ENCODE data around the gene RUSC1. TPM values are rescaled to one million over a fixed set of nuclear protein-coding genes. Genes with fewer than 3 reads are reported as not detected.
A peak's percentile ranks its signal among the peaks of the same experiment; 100 is the strongest.

The RUSC1 gene
- total and polyA plus RNA-seq, 2 donors (not counting 3 experiments of a cell fraction or from before 2014, with no cell fraction given): 42.4 to 46.6 TPM

DNA sequence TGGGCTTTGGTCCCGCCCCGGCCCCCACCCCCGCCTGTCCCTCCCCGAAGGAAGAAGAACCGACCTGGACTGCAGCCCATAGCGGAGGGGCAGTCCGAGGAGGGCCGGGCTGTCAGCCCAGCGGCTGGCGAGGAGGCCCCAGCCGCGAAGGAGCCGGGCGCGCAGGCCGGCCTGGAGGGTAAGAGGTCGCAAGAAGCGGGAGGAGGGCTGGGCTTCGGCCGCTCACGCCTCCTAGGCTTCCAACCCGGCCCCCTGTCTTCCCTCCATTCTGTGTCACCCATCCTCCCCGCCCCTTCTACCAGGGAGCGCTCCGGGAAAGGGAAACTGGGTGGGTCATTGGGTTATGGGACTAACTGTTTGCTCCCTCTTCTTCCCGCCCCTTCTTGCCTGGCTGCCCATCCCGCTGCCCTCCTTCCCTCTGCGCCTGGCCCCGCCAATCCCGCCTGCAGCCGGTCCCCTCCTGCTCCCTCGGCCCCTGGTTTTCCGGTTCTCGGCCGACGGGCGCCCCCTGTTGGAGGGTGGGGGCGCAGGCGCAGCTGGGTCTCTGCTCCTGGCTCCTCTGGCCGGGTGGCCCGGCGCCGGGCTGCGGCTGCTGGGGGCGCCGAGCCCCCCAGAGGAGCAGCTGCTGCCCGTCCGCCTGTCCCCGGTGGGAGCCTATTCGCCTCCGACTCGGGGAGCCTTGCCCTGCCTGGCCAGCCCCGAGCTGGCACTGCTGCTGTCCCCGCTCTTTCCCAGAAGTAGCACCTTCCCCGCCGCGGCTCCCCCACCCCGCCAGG is 2.4 kb downstream of the RUSC1 start:
- FAIRE-seq (no peak), DNase-seq (ENCODE audit: low read depth, low spot score) (peak; percentile 95)
- TF ChIP-seq, protein P1, sequence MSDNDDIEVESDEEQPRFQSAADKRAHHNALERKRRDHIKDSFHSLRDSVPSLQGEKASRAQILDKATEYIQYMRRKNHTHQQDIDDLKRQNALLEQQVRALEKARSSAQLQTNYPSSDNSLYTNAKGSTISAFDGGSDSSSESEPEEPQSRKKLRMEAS (IDR thresholded peaks at IDR 0.05; ENCODE audit: insufficient read depth, insufficient read length): no peak
- TF ChIP-seq POLR2A (IDR thresholded peaks at IDR 0.05; ENCODE audit: low read depth, low read length): peak; percentile 67
- TF ChIP-seq POLR2AphosphoS5 (IDR thresholded peaks at IDR 0.05; ENCODE audit: insufficient read depth, low read depth, low read length): peak; percentile 71
- TF ChIP-seq GATA2 (IDR thresholded peaks at IDR 0.05; ENCODE audit: insufficient read depth, insufficient read length, low read depth, low read length): no peak
- no peak for TF ChIP-seq EZH2 (IDR thresholded peaks at IDR 0.05; ENCODE audit: borderline replicate concordance, low read depth, low read length, severe bottlenecking)
- TF ChIP-seq, protein P2, sequence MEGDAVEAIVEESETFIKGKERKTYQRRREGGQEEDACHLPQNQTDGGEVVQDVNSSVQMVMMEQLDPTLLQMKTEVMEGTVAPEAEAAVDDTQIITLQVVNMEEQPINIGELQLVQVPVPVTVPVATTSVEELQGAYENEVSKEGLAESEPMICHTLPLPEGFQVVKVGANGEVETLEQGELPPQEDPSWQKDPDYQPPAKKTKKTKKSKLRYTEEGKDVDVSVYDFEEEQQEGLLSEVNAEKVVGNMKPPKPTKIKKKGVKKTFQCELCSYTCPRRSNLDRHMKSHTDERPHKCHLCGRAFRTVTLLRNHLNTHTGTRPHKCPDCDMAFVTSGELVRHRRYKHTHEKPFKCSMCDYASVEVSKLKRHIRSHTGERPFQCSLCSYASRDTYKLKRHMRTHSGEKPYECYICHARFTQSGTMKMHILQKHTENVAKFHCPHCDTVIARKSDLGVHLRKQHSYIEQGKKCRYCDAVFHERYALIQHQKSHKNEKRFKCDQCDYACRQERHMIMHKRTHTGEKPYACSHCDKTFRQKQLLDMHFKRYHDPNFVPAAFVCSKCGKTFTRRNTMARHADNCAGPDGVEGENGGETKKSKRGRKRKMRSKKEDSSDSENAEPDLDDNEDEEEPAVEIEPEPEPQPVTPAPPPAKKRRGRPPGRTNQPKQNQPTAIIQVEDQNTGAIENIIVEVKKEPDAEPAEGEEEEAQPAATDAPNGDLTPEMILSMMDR (IDR thresholded peaks at IDR 0.05; ENCODE audit: extremely low read depth in 1 of 2, insufficient read depth in 1 of 2, low read depth in 1 of 2, low read length in 2 of 2): peak; percentile 95
- TF ChIP-seq MYC (IDR thresholded peaks at IDR 0.05; ENCODE audit: low read depth, low read length): no peak
- TF ChIP-seq JUN (IDR thresholded peaks at IDR 0.05; ENCODE audit: borderline replicate concordance, insufficient read depth, insufficient read length, low read depth): no peak
- TF ChIP-seq FOS (IDR thresholded peaks at IDR 0.05; ENCODE audit: borderline replicate concordance, insufficient read depth, low read length): no peak
- intact Hi-C loops (cut with micrococcal nuclease): loop anchor here (1.0 to 5.0 kb wide), 6 partner anchors 14 to 324 kb away; partner anchors contain the start of genes CLK2, HCN3 and SCAMP3
- H2AFZ ChIP-seq (ENCODE audit: low read depth, low read length): peak overlapping the region; percentile 40
- H3K4me2 ChIP-seq (ENCODE audit: insufficient read depth, low read length): peak overlapping the region; percentile 88
- H4K20me1 ChIP-seq (replicated peaks; ENCODE audit: control insufficient read depth, extremely low read depth, insufficient read depth, low read length): no peaks in the 10 kb centered on the region
- no peaks in the 10 kb centered on the region for H3K9me3 ChIP-seq (replicated peaks; ENCODE audit: control insufficient read depth, insufficient read depth, low read length)
- H3K4me3 ChIP-seq (replicated peaks in 1 of 3; ENCODE audit: insufficient read depth in 1 of 3, low read depth in 1 of 3, low read length in 3 of 3): peak overlapping the region; percentile 16 to 76 (median 61)
- H3K4me1 ChIP-seq (ENCODE audit: control insufficient read depth, extremely low read depth, insufficient read depth, low read length): peaks cover 41% of the 10 kb centered on the region
- ChIA-PET CTCF (interaction anchor here (0.5 to 7.2 kb wide), 17 partner anchors 11 to 181 kb away, joined by 3 to 115 read pairs (median 4); partner anchors contain the start of genes CLK2, FDPS, KRTCAP2 and THBS3), POLR2A (interaction anchor here (0.6 to 2.6 kb wide), 5 partner anchors 15 to 240 kb away, joined by 4 to 12 read pairs (median 5); partner anchors contain the start of genes ASH1L, CLK2 and FDPS)
- dilution Hi-C loops (cut with MboI; ENCODE audit: extremely low pct_ligation_motif_present, low sequenced_read_pairs): no loop called here
- H3K9ac ChIP-seq (replicated peaks; ENCODE audit: extremely low read depth, insufficient read depth, low read length): peak overlapping the region; percentile 10
- H3K36me3 ChIP-seq (ENCODE audit: control insufficient read depth in 2 of 2, extremely low read depth in 1 of 2, insufficient read depth in 2 of 2, low read length in 2 of 2): peaks cover 14 to 23% of the 10 kb centered on the region in 2 experiments
- no TSS peak for BruUV-seq (replicated peaks)
- H3K27me3 ChIP-seq (ENCODE audit: control insufficient read depth in 2 of 2, insufficient read depth in 2 of 2, low read length in 2 of 2): no peaks in the 10 kb centered on the region
- peak overlapping the region; percentile 36 for H3K27ac ChIP-seq (ENCODE audit: insufficient read depth, low read depth, low read length)
- no peaks in the 10 kb centered on the region for H3K79me2 ChIP-seq (ENCODE audit: control insufficient read depth, insufficient read depth, low read length)
- no peaks in the 10 kb centered on the region for H3K9me1 ChIP-seq (replicated peaks; ENCODE audit: control insufficient read depth, extremely low read depth, insufficient read depth, low read length)

Measured in endothelial cell of umbilical vein (primary cell).